Amniotic stem cell (primary cell): Measurements from ENCODE around the gene CCT8.

Source experiments
- DNase-seq: peaks from one replicate; lab custom pipeline; 2025; lab: John Stamatoyannopoulos, UW

The CCT8 gene, protein sequence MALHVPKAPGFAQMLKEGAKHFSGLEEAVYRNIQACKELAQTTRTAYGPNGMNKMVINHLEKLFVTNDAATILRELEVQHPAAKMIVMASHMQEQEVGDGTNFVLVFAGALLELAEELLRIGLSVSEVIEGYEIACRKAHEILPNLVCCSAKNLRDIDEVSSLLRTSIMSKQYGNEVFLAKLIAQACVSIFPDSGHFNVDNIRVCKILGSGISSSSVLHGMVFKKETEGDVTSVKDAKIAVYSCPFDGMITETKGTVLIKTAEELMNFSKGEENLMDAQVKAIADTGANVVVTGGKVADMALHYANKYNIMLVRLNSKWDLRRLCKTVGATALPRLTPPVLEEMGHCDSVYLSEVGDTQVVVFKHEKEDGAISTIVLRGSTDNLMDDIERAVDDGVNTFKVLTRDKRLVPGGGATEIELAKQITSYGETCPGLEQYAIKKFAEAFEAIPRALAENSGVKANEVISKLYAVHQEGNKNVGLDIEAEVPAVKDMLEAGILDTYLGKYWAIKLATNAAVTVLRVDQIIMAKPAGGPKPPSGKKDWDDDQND

DNA sequence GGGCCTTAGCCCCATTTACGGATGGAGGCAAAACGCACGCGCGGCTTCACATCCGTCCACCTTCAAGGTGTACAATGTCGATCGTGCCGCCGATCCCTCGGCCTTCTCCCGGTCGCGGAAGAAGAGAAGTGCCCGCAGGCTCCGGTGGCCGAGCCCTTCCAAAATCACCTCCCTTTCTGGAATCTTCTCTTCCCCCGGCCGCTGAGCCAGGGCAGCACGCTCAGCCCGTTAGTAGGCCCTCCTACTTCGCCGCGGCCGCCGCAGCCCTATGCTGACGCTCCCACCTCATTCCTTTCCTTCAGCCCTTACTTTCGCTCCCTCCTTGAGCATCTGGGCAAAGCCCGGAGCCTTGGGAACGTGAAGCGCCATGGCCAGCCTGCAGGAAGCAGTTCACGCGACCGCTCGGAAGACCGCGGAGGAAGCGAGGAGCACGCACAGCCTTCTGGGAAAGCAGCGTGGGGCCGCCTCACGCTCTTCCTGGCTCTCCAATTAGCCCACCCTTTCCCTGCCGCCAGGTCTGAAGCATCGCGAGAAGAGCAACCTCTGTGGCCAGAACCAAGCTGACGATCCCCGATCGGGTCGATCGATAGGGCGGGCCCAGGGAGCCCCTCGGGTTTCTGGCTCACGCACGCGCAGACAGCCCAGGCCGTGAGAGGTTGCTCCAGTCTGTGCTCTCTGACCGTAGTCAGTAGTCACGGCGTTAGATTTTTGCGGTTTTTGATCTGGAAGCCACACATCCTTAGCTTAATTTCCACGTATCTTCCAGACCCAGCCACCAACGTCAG, at the start of gene CCT8:
Gene CCT8 (minus strand): TSS at position 427 of the 785 bp plus-strand sequence. CDS start 58 bp downstream, at position 369.
- DNase-seq, result peak; percentile 100

DNA sequence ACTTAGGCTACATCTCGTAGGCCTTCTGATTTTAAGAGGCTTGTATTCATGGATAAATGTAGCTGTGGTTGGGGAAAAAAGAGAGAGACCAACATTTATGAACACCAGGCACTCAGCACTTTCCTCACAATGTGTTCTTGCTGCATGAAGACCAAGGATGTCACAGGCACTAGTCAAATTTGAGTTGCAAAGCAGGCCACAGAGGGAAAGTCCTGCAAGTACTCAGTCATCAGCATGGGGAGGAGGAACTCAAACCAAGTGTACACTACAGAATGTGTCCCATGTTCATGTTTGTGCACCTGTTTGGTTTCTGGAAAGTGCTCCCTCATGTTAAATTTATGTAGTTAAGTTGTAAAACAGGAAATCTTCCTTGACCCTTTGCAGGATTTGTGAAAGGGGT, 48.3 kb upstream of the CCT8 start:
- DNase-seq, result no peak

DNA sequence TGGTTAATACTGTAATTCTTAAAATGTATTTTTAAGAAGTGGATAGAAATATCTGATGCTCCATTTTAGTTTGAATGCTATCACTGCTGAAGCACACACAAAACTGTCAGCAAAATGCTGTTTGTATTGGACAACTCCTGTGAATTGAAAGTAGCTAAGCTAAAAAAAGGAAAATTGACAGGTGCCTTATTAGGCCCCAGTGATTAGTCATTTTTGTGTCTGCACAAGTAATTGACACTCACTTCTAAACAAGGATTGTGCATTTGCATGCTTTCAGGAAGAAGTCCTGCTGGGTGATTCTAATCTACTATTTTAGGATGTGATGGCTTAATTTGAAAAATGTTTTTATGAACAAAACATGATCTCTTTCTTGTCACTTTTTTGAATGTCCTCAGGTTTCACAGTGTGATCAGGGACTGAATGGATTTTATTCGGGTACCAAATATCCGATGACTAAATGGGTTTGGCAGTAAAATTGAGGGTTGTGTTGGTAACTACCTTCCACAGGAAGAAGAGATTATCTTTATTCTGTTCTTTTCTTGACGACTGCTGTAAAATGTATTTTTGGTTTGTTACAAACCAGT, 44.0 kb upstream of the CCT8 start:
- DNase-seq, result no peak

DNA sequence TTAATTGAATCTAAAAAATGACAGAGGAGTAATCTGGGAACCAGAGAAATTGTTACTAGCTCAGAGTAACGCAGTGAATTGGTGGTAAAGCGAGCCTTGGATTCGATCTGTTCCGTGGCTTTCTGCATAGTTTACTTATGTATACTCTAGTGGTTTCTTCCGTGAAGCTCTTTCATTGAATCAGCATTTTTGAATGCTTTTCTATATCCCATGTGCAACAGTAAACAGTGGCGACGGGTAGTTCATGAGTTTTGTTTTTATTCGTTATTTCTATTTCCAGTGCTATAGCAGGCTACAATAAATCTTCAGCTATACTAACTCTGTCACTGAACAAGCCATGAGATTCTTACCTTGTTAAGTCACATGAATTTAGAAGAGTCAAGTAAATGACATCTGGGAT, 42.5 kb upstream of the CCT8 start:
- DNase-seq, result no peak

DNA sequence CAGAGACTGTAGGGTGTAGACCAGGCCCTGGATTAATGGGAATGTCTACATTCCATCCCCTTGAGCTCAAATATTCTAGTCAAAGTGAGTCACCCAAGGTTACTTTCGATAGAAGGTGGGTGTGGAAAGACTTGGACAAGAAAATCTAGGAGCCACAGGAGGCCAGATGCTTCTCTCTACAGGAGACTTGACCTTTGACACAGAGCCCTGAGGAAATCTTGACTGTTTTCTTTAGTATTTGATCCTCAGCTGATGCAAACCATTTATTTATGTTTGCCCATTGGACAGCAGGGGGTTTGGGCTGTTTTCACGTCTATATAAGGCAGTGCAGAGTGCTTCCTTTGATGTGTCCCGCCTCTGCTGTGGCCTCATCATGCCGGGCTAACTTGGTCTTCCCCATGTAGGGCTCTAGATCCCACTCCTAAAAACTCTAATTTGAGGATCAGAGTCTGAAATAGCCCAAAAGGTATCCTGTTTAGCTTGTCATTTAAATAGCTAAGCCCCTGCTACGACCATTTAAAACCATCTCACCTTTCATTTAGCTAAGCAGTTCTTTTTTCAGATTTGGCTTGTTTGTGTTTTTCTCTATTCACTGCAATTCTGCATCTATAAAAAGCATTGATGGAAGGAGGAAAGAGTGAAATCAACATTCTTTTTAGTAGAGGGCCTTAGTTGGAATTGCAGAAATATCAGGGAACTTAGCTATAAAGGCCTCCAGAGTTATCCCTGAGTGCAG, 41.5 kb upstream of the CCT8 start:
- DNase-seq, result no peak

DNA sequence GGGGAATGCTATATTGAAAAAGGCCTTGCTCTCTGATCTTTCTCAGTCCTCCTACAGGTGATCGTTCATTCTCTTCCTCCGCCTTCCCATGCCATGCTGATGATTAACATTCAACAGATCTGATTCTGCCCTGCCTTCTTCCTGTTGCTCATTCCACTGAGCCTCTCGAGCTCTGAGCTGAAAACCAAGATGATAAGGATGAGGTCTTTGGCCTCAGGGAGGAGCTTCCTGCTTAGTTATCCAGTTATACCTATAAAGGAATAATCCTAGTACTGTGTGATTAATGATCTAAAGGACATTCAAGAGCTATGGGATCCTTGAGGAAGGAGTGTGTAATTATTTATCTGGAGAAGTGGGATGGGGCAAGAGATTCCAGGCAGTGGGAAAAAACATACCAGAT, 31.8 kb upstream of the CCT8 start:
- no peak for DNase-seq

DNA sequence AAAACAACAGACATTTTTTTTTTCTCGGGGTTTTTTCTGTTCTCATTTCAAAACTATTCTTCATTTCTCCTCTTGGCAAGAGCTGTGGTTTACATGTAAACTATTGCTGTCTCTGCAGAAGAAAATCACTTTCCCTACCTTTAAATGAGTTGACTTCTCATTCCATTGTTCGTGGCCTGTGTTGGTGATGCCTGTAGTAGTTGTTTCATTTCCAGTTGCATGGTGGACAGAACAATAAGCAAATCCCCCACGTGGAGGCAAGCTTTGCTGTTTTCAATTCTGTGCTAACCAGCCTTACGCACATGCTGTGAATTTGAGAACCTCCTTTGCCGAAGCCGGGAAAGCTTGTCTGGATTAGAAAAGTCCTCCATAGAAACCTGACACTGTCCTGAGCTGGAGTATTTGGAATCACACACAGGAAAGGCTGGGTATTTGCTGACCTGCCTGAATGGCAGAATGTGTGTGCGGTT, 30.8 kb upstream of the CCT8 start:
- DNase-seq, result no peak

DNA sequence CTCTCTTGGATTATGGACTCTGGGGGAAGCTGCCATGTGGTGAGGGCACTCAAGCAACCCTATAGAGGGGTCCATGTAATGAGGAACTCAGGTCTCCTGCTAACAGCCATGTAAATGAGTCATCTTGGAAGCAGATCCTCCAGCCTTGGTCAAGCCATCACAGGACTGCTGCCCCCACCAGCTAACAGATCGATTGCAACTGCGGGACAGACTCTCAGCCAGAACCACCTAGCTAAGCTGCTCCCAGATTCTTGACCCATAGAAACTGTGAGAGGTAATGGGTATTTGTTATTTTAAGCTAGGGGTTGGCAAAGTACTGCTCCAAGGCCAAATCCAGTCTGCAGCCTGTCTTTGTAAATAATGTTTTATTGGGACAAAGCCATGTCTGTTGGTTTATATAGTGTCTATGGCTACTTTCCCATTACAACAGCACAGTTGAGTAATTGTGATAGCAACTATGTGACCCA, 29.4 kb upstream of the CCT8 start:
- DNase-seq, result no peak

DNA sequence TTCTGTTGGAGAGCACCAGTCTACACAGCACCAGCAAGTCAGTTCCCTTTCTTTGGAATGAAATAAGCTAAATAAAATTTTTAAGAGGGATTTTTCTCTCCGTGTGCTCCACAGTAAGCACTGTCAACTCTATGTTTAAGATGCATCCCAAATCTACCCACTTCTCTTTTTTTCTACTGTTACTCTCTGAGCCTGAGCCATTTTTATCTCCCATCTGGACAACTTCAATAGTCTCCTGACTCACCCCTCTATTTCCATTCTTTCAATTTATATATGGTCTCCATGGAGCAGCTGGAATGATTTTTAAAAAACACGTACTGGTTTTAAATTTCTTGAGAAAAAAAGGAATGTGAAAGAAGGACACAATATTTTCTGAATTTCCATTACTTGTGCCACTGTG, 24.7 kb upstream of the CCT8 start:
- no peak for DNase-seq

DNA sequence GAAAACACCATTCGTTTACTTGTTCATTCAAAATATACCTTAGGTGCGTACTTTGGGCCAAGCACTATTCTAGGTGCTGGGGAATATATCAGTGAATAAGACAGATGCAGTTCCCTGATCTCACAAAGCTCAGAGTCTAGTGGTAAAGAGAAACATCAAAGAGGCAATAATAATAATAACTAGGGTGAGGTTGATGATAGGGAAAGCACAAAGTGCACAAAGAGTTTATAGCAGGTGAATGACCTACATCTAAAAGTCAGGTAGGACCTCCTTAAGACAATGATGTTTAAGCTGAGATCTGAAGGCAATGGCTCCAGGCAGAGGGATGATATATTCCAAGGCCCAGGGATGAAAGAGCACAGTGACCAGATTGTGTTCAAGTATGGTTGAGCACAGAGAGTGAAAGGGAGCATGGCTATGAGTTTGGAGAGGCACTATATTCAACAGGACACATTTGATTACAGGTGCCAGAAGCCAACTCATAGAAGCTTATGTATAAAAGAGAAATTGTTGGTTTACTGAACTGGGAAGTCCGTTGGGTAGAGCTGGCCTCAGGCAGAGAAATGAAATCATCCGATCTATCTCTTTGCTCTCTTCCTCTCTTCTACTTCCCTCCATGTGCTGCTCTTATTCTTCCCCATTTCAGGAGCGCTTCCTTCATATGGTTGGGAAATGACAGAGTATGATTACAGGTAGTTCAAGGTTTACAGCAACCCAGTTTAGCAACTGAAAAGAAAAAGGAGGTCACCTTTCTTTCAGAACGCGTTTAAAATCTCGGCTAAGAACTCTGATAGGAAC, 23.0 kb upstream of the CCT8 start:
- no peak for DNase-seq

DNA sequence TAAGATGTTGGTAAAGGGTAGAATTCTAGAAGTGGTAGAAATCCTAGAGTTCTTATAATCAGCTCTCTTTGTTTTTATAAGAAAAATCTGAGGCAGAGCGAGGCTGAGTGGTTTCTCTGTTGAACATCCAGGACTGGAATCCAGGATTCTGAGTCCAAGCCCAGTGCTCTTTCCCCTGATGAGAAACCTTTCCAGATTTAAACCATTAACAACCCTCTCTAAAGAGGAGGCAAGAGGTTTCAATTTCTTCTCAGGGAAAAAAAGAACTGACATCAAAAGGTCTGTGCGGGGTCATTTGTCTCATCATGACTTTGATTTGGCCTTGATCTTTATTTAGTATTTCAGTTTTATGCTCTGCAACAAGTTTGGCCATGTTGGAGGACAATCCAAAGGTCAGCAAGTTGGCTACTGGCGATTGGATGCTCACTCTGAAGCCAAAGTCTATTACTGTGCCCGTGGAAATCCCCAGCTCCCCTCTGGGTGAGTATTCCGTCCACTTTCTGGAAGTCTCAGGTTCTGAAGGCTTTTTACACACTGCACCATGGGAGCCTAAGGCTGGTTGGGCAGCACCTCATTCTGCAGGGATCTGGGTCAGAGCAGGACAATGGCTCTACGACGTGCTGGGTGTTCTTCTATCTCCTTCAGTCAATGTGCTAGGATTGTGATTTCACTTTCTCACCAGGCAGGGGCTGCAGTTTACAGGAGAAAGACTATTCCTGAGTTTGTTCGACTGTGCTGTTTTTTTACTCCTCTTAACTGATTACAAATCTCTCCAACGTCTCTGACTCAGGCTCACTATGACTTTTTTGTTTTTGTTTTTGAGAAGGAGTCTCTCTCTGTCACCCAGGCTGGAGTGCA, 18.9 kb upstream of the CCT8 start:
- no peak for DNase-seq

DNA sequence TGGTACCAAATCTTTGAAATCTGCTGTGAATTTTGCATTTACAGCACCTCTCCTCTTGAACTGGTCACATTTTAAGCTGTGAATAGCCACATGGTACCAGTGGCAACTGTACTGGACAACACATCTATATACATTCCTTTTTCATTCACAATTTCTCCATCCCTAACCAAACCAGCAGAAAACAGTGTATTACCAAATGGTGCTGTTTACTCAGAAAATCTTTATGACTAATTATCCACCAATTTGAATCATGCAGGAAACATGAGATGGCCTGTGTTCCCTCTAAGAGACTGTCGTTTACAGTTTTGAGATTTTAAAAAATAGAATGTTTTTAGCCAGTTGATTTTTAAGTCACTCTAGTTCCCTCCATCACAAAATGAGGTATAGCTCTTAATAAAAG, 17.6 kb upstream of the CCT8 start:
- DNase-seq, result no peak

DNA sequence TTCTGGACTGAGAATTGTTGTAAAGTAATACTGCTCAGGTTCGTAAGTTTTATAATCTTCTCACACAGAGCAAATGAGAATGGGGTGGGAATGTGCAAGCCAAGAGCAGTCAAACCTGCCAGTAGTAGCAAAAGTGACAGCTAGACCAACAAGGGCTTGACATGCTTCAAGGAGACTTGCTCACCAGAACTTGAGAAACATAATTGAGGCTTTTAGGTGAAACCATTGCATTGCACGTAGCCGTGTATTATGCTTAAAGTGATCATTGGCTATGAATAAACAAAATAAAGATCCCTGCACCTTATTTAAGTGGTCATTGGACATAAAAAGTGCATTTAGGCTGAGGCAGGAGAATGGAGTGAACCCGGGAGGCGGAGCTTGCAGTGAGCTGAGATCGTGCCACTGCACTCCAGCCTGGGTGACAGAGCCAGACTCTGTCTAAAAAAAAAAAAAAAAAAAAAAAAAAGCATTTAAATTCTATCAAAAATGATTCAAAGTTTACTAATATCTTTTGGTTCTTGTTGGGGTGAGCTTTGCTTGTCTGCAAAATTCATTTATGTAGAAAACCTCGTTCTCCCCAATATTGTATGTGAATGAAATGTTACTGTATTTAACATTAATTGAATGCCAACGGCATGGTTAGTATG, 11.8 kb upstream of the CCT8 start:
- DNase-seq, result no peak

DNA sequence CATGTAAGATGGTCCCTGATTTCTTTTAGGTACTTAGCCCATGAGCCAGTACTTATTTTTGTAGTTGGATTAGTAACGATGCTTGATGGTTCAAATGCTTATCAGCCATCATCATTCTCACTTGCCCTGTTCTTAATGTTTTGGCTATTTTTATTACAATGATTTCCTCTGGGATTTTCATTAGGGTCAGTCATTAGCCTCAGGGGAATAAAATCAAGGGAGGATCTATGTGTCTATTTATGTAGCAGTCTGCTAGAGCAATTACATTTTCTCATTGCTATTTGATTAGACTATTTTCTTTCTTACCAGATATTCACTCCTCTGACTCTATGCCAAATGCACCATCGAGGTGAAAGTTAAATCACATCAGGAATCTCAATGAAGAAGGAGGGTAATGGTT, 10.9 kb upstream of the CCT8 start:
- DNase-seq, result no peak

DNA sequence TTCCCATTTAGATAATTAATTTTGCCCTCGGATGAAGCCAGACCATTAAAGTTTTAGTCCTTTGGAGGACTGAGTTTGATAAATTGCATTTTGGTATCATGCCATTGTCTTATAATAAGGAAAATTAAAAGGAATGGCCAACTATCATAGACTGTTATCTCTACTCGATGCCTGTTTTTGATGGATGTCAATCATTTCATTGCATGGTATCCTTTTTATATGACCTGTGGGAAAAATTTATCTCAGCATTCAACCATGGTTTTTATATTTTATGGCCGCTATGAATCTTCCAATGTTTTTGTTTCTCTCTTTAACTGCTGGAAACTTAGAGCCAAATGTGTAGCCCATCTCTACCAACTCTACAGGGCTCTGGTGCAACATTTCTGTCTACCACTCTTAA, 9.9 kb upstream of the CCT8 start:
- DNase-seq, result no peak

DNA sequence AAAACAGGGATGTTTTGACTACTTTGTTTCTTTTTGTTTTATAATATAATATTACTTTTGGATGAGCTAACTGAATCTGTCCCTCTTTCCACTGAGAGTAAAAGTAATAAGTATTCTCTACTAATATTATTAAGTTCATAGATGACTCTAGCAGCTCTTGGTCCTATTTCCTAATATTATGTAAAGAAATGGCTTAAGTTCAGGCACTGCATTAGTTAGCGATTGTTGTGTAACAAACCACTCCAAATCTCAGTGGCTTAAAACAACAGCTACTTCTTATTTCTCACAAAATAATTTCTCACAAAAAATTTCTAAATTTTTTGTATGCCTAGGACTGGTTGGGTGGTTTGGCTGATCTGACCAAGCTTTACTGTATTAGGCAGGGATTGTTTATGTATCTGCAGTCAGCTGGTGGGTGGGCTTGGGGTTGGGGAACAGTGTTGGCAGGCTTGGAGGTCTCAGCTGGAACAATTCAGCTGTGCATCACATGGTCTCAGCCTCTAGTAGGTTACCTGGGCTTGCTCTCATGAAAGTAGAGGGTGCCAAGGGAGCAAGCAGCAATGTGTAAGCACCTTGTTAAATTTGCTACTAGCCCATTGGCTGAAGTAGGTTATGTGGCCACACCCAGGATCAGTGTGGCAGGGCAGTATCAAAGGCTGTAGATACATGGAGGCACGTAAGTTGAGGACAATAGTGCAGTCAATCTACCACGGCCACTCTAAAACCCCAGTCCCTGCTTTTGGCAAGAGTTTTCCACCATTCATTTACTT, 8.8 kb upstream of the CCT8 start:
- DNase-seq, result no peak

DNA sequence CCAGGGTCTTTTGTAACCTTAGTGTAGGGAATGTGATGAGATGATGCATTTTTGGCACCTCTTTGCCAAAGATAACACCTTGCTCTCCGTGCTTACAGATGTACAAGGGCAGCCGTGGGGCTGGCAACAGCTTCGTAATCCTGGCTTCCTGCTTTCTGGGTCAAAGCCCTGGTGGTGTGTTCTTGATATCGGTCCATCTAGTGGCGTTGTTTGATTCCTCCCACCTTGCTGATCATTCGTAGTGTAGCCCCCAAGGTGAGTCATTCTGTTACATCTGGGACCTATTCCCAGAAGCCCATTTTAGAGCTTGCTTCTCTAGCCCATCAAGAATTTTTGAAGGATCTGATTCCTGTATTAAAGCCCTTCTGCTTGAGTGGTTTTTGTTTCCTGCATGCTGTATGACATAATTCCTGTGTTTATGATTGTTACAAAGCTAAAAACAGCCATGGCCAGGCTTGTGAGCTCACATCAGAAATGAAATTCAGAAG, 7.0 kb upstream of the CCT8 start:
- DNase-seq, result no peak
